ENCODE results near the gene MMP19.

DNA sequence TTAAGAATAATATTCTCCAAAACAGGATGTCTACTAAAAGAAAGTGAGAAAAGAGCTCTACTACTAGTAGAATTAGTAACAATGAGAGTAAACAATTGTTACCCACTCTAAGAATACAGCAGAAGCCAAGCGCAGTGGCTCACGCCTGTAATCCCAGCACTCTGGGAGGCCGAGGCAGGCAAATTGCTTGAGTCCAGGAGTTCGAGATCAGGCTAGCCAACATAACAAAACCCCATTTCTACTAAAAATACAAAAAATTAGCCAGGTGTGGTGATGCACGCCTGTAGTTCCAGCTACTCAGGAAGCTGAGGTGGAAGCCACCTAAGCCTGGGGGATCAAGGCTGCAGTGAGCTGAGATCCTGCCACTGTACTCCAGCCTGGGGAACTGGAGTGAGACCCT lies 18.0 kb downstream of the MMP19 start:
- TF ChIP-seq, protein P1, sequence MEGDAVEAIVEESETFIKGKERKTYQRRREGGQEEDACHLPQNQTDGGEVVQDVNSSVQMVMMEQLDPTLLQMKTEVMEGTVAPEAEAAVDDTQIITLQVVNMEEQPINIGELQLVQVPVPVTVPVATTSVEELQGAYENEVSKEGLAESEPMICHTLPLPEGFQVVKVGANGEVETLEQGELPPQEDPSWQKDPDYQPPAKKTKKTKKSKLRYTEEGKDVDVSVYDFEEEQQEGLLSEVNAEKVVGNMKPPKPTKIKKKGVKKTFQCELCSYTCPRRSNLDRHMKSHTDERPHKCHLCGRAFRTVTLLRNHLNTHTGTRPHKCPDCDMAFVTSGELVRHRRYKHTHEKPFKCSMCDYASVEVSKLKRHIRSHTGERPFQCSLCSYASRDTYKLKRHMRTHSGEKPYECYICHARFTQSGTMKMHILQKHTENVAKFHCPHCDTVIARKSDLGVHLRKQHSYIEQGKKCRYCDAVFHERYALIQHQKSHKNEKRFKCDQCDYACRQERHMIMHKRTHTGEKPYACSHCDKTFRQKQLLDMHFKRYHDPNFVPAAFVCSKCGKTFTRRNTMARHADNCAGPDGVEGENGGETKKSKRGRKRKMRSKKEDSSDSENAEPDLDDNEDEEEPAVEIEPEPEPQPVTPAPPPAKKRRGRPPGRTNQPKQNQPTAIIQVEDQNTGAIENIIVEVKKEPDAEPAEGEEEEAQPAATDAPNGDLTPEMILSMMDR (IDR thresholded peaks at IDR 0.05; ENCODE audit: low read depth, low read length) = no peak
- no peak for TF ChIP-seq EZH2phosphoT487 (IDR thresholded peaks at IDR 0.05; ENCODE audit: low read depth)

Measured in OCI-LY3 (cell line).